IPS-NIHi11 (cell line): ENCODE results near the gene ROPN1B.
"Not testable (repeated sequence)": the region's sequence is repeated elsewhere in the genome, so short reads cannot be mapped to it uniquely, and the experiment has no call there.

Experiments used
- DNase-seq: peaks from one replicate; pipeline ENCODE4 v3.0.0; 2012; ENCODE audit warnings: mixed read lengths, low spot score

The ROPN1B gene

GRCh38 chr3:125958511-125959316, 10.3 kb upstream of the ROPN1B start:
- DNase-seq: peak; percentile 49

- peak; percentile 45 for DNase-seq
These were observed 9.5 kb upstream of the ROPN1B start for GRCh38 chr3:125959317-125960065.

DNA sequence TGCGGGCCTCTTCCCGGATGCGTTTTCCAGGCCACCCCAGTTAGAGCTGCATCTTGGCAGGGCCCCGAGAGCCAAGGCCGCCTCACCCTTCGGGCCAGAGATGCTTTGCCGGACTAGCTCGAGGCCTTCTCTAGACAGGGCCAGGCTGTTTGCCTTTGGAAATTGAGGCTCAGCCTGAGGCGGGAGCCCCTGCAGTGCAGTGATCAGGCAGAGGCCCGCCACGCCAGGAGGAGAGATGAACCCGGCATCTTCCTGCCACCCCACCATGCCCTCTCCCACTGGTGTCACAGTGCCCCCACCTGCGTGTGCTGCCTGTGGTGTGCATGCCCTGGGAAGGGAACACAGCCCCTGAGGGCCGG, 8.9 kb upstream of the ROPN1B start:
- DNase-seq: no peak

DNA sequence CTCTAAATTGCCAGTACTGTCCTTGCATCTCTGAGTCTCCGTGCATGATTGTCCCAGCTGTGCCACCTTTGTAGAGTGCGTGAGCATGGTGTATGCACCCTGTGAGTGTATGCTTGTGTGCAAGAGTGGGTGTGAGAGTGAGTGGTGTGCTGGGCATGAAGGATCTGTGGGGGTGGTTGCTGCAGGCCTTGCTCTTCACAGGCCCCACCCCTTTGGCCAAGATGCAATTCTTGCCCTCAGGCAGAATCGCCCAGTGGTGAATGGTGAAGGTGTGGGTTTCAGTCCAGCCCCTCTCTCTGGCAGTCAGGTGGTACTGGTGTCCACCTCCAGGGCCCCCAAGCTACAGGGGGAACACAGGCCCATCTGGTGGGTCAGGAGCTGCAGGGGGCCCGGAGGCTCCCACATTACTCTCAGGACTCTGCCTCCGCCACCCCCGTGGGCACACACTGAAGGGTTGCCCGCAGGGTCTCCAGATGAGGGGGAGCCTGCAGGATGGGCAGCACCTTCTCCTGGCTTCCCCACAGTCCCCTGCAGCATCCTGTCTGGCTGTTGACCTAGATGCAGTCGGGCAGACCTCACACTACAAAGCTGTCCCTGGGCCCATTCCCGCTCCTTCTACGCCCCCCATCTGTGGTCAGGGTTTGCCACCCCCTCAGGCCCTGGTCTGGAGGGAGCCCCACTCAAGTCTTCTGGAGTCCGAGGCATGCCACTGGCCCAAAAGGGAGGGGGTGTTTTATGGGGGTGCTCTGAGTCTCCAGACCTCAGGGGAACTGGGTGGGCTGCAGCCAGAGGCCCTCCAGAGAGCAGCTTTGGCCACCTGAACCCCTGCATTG, 8.3 kb upstream of the ROPN1B start:
- no peak for DNase-seq

DNA sequence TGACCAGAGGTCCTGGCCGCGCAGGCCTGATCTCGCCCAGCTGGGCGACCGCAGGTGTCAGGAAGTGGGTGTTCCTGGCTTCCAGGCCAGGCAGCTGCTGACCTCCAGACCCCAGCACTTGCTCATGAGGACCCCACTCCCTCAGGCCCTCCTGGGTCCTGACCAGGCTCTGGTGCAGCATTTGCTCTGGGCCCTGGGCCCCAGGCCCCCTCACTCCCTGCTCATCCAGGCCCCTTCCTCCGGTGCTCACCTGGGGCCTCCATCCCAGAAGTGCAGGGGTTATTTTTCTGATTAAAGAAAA, 7.7 kb upstream of the ROPN1B start:
- no peak for DNase-seq

- not testable (repeated sequence) for DNase-seq
These were observed 5.1 kb upstream of the ROPN1B start for GRCh38 chr3:125963834-125964233.

- DNase-seq: no peak
These were observed 3.5 kb upstream of the ROPN1B start for GRCh38 chr3:125965505-125965904.

DNA sequence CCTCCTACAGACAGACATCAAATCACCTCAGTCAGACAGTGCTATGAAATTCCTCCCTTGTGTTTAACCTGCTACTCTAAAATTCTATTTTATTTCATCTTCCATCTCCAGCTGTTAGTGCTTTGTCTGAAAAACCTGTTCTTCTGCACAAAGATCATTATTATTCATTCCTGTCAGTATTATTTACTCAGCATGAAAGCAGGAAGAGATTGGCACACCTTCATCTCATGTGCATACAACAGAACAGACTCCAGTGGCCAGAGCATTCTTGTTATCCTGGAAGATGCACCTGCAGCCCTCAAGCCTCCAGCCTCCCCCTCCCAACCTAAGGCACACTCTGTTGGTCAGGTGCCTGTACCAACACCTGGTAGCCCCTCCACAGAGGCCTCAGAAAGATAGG, 1.8 kb upstream of the ROPN1B start:
- no peak for DNase-seq

- not testable (repeated sequence) for DNase-seq
These were observed 857 bp upstream of the ROPN1B start for GRCh38 chr3:125968121-125968520.

- peak; percentile 22 for DNase-seq
These were observed 3.3 kb downstream of the ROPN1B start for GRCh38 chr3:125971997-125972944.

DNA sequence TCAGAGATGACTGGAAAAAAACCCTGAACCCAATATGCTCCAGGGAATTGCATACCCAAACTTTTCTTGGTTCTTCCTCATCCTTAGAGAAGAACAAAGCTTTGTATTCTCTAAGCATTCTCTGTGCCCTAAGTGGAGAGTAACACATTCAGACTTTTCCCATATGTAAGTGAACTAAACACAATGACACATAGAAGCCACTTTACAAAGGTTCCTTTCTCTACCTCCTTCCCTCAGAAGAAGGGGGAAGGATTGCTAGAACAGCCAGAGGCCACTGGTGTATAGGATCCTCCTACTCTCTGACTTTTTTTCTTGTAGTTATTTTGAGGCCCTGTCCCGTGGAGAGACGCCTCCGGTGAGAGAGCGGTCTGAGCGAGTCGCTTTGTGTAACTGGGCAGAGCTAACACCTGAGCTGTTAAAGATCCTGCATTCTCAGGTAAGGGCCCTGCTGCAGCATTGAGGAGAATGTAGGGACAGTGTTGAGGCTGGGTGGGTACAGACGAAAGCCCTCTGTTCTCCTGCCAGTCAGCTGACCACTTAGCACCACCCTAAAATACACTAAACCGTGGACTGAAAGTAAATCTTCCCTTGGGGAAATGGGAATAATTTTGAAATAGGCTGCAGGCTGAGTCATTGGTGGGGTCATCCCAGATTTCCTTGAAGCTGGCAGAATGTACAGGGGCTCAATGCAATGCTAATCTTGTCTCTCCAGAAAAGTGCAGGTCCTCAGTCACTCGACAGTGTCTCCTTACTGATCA, 6.4 kb downstream of the ROPN1B start:
- DNase-seq: not testable (repeated sequence)

- DNase-seq: not testable (repeated sequence)
These were observed 7.0 kb downstream of the ROPN1B start for GRCh38 chr3:125976003-125976390.

GRCh38 chr3:125977104-125977503, 8.1 kb downstream of the ROPN1B start:
- DNase-seq: not testable (repeated sequence)

DNA sequence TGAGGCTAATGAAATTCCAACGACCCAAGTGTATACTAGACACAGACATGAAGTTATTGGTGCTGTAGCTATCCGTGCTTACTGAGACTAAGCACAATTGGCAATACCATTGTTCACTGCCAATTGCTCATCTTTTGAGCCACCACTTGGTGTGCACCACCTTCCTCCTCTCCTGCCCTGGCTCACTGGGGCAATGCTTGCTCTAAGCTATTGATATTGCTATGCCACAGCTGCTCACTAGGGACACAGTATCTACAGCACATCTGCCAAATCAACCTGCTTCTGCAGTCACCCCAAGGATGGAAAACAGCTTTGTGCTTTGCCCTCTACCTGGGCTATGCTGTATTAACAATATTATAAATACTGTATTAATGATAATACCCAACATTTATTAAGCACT, 16.0 kb downstream of the ROPN1B start:
- not testable (repeated sequence) for DNase-seq

DNA sequence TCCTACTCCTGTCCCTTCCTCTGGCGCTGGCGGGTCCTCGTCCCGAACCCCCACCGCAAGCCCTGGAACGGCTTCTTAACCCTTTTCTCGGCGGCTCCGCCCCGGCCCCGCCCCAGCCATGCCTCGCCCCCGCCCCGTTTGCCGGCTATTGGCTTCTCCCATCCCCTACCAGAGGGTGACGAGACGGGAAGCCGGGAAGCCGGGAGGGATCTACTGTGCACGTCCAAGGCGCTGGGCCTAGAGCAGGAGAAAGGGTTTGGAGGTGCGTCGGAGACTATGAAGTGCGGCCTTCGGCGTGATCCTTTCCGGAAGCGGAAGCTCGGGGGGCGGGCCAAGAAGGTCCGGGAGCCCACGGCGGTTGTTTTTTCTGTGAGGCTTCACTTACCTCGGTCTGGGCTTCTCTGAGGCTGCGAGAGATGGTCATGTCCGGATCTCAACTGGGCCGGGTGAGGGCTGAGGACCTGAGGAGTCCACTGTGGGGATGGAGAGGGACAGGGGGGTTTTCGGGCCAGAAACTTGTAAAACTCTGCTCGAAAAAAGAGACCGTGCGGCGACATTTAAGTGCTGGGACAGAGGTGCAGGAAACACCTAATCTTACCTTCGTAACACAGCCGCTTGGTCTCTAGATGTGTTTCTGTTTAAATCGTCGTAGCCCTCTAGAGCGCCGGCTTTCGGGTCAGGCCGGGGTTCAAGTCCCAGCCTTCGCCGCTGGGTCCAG, 21.4 kb downstream of the ROPN1B start:
- DNase-seq: peak; percentile 83

GRCh38 chr3:125996751-125997150, 27.8 kb downstream of the ROPN1B start:
- not testable (repeated sequence) for DNase-seq

DNA sequence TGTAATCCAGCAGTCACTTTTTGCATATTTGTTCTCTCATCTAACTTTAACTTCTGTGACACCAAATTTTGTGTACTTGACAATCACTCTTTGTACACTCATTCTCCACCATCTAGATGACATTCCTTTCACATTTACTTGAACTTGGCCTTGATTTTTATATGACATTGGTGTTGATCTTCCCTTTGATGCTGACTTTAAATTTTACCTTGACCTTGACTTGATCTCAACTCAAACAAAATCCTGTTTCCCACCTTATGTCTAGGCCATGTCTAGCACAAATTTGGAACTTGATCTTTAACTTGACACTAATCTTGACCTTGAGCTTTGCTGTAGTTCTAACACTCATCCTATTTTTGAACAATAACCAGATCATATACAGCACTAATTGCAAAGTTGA, 33.2 kb downstream of the ROPN1B start:
- DNase-seq: no peak

DNA sequence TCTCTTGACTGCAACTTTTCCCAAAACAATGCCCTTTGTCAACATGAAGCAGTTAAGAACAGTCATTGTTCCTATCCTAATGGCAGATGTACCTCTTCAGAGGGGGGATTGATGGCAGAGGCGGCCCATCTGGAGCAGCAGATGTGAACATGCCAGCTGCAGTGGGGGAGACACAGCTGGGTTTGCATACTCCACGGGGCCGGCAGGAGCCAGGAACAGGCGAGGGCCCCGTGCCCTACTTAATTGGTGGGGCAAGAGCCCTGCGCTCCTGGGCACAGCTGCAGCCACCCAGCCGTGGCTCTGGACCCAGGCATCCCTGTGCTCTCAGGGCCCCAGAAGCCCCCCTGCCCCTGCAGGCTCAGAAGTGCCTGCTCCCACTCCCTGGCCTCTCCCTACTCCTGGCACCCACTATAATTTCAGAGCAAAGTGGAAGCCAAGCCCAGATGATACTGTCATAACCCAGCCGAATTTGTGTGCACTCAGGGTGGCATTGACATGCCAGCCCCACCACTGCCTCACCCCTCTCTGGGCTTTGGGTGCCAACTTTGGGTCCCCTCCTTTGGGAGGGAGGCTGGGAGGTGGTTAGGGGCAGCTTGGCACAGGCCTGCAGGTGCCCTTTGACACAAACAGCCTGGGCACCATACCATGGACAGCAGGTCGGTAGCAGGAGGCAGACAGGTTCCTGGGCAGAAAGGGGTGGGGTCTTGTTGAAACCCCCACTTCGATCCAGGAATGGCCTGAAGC, 34.6 kb downstream of the ROPN1B start:
- no peak for DNase-seq

GRCh38 chr3:126004217-126004616, 35.2 kb downstream of the ROPN1B start:
- no peak for DNase-seq
